Hematopoietic multipotent progenitor cell (in vitro differentiated cells): ENCODE data around the gene TSPAN31. TPM values are rescaled to one million over a fixed set of nuclear protein-coding genes. Genes with fewer than 3 reads are reported as not detected.

Source experiments
- DNase-seq, 3 donors: peaks; one replicate each; pipeline ENCODE4 v3.0.0-alpha.2; 2011 to 2015; ENCODE audit warnings: low read depth in 2 of 3, low spot score in 2 of 3
- total RNA-seq: library from RNA; depleted of rRNA; stranded (reverse); fragments of >200 nt; gene quantifications from one replicate; pipeline ENCODE4 v1.2.3, GENCODE V29; 2012

TSPAN31 gene
- total RNA-seq, 1 donor = 41.7 TPM

DNA sequence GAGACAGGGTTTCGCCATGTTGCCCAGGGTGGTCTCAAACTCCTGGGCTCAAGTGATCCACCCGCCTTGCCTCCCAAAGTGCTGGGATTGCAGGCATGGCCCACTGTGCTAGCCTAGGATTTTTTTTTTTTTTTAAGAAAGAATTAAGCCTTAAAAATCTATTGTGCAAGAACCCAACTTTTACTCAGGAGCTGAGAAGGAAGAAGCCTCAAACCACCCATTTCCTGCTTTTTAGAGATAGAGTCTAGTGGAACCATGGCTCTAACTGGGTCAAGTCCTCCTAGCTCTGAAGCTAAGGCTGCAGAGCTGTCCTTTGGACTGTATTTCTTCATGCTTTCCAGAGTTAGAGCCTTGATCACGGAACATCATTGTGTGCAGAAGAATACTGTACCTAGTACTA lies 36.4 kb downstream of the TSPAN31 start:
- DNase-seq = no peak

DNA sequence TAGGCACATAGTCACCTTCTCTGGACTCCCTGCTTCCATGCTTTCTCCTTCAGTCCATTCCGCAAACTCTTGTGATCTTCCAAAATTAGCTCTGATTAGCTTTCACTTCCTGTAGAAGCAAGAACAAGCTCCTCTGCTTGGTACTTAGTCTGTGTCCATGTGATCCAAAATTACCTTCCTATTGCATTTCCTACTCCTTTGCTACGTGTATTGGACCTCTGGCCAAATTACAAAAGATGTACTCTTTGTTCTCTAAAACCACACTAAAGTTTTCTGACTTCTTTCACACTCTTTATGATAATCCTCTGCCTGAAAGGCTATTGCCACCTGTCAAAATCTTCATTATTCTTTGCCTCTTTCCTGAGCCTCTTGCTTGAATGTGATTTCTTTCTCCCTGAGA lies 37.0 kb downstream of the TSPAN31 start:
- DNase-seq = no peak

DNA sequence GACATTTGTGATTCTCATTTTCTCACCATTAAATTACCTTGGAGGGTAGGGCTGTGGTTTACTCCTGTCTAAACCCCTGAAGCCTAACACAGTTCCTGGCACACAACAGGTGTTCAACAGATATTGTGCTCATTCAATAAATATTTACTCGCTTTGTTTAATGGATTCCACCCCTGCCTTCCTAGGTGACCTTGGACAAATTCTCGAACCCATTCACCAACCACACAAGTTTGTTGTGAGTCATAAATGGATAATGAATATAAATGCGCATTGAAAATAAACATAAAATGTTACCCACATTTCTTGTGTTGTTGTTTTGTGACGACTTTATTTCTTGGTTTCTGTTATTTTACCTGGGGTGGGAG lies 37.4 kb downstream of the TSPAN31 start:
- no peak for DNase-seq

DNA sequence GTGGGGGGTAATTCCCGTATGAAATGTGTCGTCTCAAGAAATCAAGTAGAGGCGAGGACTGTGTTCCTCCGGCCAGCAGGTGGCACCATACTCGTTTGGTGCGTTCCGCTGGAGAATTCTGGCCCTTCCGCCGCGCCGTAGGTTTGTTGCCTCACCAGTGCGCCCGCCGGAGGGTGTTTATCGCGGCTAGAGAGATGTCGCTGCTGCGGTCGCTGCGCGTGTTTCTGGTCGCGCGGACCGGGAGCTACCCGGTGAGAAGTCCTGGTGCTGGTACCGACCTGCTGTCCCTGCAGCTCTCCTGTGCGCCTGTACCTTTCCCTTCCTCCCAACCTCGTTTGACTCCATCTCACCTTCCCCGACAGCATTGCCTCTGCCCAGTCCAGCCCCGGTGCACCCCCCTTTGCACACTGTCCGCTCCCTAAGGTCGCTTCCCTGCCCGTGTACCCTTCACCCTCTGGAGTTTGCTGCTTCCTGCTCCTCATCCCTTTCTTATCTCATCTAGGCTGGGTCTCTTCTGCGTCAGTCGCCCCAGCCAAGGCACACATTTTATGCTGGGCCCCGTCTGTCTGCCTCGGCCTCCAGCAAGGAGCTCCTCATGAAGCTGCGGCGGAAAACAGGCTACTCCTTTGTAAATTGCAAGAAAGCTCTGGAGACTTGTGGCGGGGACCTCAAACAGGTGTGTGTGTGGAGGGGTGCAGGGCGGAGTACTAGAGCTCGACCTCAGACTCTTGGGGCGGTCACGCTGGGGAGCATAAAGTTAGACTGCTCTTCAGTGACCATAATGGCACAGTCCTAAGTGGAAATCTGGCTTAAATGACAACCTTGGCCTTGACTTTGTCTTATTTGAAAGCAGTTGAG lies 38.0 kb downstream of the TSPAN31 start, which contains the start of gene TSFM:
Gene TSFM (plus strand): TSS at position 180 of the 858 bp plus-strand sequence. CDS start 15 bp downstream, at position 195.
- peak; percentile 95 to 98 (median 97) for DNase-seq

DNA sequence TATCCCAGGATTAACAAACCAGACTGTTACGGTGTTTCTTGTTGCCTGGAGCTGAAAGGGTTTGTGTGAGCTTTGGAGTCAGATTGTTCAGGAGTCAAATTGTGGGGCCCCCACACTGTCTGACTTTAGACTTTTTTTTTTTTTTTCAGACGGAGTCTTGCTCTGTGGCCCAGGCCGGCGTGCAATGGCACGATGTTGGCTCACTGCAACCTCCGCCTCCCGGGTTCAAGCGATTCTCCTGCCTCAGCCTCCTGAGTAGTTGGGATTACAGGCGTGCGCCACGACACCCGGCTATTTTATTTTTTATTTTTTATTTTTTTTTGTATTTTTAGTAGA lies 38.6 kb downstream of the TSPAN31 start:
- DNase-seq = no peak

DNA sequence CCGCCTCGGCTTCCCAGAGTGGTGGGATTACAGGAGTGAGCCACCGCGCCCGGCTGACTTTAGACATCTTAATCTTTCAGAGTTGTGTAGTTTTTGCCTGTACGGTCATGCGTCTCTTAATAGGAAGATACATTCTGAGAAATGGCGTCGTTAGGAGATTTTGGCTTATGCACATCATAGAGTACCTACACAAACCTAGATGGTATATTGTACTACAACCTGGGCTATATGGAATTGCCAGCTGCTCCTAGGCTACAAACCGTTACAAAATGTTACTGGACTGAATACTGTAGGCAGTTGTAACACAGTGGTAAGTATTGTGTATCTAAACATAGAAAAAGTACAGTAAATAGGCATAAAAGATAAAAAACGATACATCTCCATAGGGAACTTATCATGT lies 39.0 kb downstream of the TSPAN31 start:
- no peak for DNase-seq

DNA sequence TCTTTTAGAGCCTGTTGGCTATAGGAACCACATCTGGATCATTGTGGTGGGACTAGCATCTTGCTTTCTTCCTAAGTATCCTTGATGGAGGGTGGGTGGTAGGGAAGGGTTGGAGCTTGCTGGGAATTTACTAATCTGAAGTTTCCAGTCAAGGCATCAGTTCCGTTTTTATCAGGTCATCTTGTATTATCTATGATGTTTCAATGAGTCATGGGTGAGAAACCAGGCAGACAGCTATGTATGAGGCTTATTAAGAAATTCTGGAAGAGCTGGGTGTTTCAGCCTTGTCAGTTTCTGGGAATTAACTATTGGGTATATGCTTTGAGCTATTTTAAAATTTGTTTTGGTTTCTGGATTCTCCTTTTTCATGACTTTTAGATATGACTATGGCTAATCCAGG lies 49.1 kb downstream of the TSPAN31 start:
- DNase-seq = no peak

DNA sequence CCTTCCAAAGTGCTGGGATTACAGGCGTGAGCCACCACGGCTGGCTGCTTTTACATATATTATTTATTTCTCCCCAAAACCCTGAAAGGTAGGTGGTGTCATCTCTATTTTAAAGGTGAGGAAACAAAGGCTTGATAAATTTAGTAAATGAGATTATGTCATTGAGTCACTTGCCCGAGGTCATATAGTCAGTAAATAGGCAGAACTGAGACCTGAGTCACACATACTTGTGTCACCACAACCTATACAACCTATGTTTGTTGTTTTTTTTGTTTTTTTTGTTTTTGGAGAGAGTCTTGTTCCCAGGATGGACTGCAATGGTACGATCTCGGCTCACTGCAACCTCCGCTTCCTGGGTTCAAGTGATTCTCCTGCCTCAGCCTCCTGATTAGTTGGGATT lies 50.5 kb downstream of the TSPAN31 start:
- no peak for DNase-seq

DNA sequence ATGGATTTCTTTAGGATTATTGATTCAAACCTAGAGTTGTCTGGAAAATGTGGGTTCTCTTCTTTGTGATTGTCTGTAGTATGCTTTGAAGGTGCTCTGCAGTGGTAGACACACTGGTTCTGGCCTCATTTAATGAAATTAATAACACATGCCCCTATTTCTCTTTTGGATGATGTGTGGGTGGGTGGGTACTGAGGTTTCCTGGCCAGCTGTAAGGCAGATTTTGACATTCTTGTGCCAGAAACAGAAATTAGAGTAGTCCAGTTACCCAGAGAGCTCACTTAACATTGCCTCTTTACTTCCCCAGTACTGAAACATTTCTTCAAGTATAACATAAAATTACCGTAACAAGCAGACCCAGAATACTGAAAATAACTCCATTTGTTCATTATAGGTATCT lies 52.2 kb downstream of the TSPAN31 start:
- no peak for DNase-seq

DNA sequence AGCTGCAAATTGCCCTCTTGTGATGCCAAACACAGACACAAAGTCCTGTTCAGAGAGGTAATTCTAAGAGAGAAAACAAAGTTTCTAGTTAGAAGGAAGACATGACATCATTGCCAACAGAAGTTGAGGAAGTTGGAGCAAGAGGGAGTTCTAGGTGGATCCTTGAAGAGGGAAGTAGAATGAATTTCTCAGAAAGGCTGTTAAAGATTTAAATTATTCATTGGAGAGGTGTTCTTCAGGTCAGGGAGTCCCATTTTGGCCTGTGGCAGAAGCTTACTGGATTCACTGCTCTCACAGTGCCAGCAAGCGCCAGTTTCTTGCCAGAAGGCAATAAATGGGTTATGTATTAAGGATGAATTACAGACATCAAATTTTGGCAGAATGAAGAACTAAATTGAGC lies 53.1 kb downstream of the TSPAN31 start:
- no peak for DNase-seq

Other genes with a start within 250 kb of the TSPAN31 start
- gene DDIT3, start 224.5 kb upstream of the TSPAN31 start, total RNA-seq = 29.4 TPM
- gene MBD6, start 222.2 kb upstream of the TSPAN31 start, total RNA-seq = 24.5 TPM
- gene DCTN2, start 197.8 kb upstream of the TSPAN31 start, total RNA-seq = 117 TPM
- gene KIF5A, start 195.0 kb upstream of the TSPAN31 start, total RNA-seq = 1.3 TPM
- 10.0 TPM for gene PIP4K2C, start 153.8 kb upstream of the TSPAN31 start, total RNA-seq
- gene DTX3, start 140.2 kb upstream of the TSPAN31 start, total RNA-seq = 32.9 TPM
- gene ARHGEF25, start 133.6 kb upstream of the TSPAN31 start, total RNA-seq = 1.3 TPM
- gene B4GALNT1, start 111.8 kb upstream of the TSPAN31 start, total RNA-seq = 0.81 TPM
- gene OS9, start 50.9 kb upstream of the TSPAN31 start, total RNA-seq = 268 TPM
- 82.9 TPM for gene AGAP2, start 6.3 kb upstream of the TSPAN31 start, total RNA-seq
- gene CDK4, start 7.3 kb downstream of the TSPAN31 start, total RNA-seq = 194 TPM
- gene MARCHF9, start 10.1 kb downstream of the TSPAN31 start, total RNA-seq = 12.4 TPM
- gene CYP27B1, start 22.0 kb downstream of the TSPAN31 start, total RNA-seq = 3.2 TPM
- 8.6 TPM for gene METTL1, start 27.1 kb downstream of the TSPAN31 start, total RNA-seq
- 8.9 TPM for gene EEF1AKMT3, start 27.6 kb downstream of the TSPAN31 start, total RNA-seq
- 15.6 TPM for gene TSFM, start 37.7 kb downstream of the TSPAN31 start, total RNA-seq
- 1.1 TPM for gene AVIL, start 73.7 kb downstream of the TSPAN31 start, total RNA-seq
- gene CTDSP2, start 101.7 kb downstream of the TSPAN31 start, total RNA-seq = 159 TPM
- gene ATP23, start 196.5 kb downstream of the TSPAN31 start, total RNA-seq = 27.7 TPM